KMS-11 (cell line): Measurements from ENCODE around the gene RUNX3.

Source experiments
- H2AFZ ChIP-seq: fragments of 200-600 bp; sonication (generic); 2 replicates; pipeline ENCODE4 v1.6.1; 2016; ENCODE audit warnings: antibody characterized with exemption, mixed run types, low read depth
- H3K27ac ChIP-seq: fragments of 200-600 bp; sonication (generic); 2 replicates; pipeline ENCODE4 v1.6.1; 2016; ENCODE audit warnings: mild to moderate bottlenecking, mixed run types
- H3K27me3 ChIP-seq: fragments of 200-600 bp; sonication (generic); 2 replicates; pipeline ENCODE4 v1.6.1; 2017; ENCODE audit warnings: mild to moderate bottlenecking, low read depth, mixed run types, moderate library complexity; ENCODE audit not compliant: insufficient read depth
- H3K36me3 ChIP-seq: fragments of 200-600 bp; sonication (generic); 2 replicates; pipeline ENCODE4 v1.6.1; 2017; ENCODE audit warnings: mild to moderate bottlenecking, mixed run types; ENCODE audit not compliant: insufficient read depth
- H3K4me1 ChIP-seq: fragments of 200-600 bp; sonication (generic); 2 replicates; pipeline ENCODE4 v1.6.1; 2016; ENCODE audit warnings: mild to moderate bottlenecking, low read depth, mixed run types; ENCODE audit not compliant: poor library complexity, severe bottlenecking
- H3K4me2 ChIP-seq: fragments of 200-600 bp; sonication (generic); 2 replicates; pipeline ENCODE4 v1.7.0; 2016; ENCODE audit warnings: mild to moderate bottlenecking, mixed run types
- H3K4me3 ChIP-seq: fragments of 200-600 bp; sonication (generic); IDR thresholded peaks from 2 replicates; pipeline ENCODE4 v1.6.1; 2017; ENCODE audit warnings: low read depth, low read length, mixed read lengths; ENCODE audit not compliant: insufficient read depth
- H3K79me2 ChIP-seq: fragments of 200-600 bp; sonication (generic); 2 replicates; pipeline ENCODE4 v1.6.1; 2016; ENCODE audit warnings: low read depth, mixed run types; ENCODE audit not compliant: insufficient read depth
- H3K9ac ChIP-seq: fragments of 200-600 bp; sonication (generic); 2 replicates; pipeline ENCODE4 v1.6.1; 2016; ENCODE audit warnings: mild to moderate bottlenecking, mixed run types
- H4K20me1 ChIP-seq: fragments of 200-600 bp; sonication (generic); 2 replicates; pipeline ENCODE4 v1.6.1; 2016; ENCODE audit warnings: mild to moderate bottlenecking, mixed run types; ENCODE audit not compliant: insufficient read depth
- TF ChIP-seq, protein P1 (sequence below): fragments of 200-600 bp; sonication (generic); conservative IDR thresholded peaks from 2 replicates; pipeline ENCODE4 v1.6.1; 2017; ENCODE audit warnings: low read depth, mild to moderate bottlenecking, antibody characterized with exemption, low read length, moderate library complexity, mixed read lengths

The RUNX3 gene

DNA sequence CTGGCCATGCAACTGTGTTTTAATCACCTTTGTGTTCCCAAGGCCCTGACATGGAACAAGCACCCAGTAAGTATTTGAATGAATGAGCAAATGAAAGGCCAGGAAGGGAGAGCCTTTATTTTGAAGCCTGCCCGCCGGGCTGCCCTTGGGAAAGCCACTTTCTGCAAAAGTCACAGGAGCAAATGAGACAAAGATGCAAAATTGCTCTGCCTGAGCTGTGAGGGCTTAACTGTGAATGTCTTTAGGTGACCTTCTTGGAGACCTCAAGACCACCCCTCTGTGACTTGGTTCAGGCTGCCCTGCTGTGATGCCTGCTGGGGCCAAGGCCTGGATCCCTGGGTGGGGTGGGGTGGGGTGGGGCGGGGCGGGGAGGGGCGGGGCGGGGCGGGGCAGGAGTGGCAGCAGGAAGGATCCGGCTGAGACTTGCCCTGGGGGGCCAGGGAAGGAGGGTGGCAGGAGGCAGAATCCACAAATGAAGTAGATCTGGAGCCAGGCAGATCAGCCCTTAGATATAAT lies 54.0 kb downstream of the RUNX3 start:
- TF ChIP-seq, protein P1, sequence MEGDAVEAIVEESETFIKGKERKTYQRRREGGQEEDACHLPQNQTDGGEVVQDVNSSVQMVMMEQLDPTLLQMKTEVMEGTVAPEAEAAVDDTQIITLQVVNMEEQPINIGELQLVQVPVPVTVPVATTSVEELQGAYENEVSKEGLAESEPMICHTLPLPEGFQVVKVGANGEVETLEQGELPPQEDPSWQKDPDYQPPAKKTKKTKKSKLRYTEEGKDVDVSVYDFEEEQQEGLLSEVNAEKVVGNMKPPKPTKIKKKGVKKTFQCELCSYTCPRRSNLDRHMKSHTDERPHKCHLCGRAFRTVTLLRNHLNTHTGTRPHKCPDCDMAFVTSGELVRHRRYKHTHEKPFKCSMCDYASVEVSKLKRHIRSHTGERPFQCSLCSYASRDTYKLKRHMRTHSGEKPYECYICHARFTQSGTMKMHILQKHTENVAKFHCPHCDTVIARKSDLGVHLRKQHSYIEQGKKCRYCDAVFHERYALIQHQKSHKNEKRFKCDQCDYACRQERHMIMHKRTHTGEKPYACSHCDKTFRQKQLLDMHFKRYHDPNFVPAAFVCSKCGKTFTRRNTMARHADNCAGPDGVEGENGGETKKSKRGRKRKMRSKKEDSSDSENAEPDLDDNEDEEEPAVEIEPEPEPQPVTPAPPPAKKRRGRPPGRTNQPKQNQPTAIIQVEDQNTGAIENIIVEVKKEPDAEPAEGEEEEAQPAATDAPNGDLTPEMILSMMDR: no peak
- Histone ChIP-seq H2AFZ (no peak overlapping the region), H3K36me3 (no peaks in the 10 kb centered on the region)

DNA sequence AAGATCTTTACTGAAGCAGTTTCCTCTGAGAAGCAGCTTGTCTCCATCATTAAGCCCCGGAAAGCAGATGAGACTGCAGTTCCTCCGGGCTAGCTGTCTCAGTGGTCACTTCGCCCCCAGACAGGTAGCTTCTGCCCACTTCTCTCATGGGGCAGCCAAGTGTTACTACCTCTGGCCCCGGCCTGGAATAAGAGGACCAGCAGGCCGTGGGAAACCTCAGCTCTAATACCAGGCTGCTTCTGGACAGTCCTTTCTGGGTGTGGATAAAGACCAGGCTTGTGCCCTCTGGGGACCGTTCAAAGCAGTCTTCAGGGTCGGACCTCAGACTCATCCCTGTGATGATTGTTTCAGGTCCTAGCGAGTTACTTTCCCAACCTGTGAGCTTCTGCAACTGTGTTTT lies 54.8 kb downstream of the RUNX3 start:
- H2AFZ ChIP-seq: no peak overlapping the region
- H3K27me3 ChIP-seq: no peaks in the 10 kb centered on the region
- no peaks in the 10 kb centered on the region for H3K36me3 ChIP-seq
- no peak overlapping the region for H3K27ac ChIP-seq
- TF ChIP-seq, protein P1: no peak
- H4K20me1 ChIP-seq: no peaks in the 10 kb centered on the region
- no peak overlapping the region for H3K4me2 ChIP-seq
- peaks cover 4% of the 10 kb centered on the region for H3K4me1 ChIP-seq
- no peak overlapping the region for H3K4me3 ChIP-seq
- H3K79me2 ChIP-seq: no peaks in the 10 kb centered on the region
- no peak overlapping the region for H3K9ac ChIP-seq

More for the DNA sequence above, 54.0 kb downstream of the RUNX3 start:
- no peak overlapping the region for H3K4me3 ChIP-seq
- no peak overlapping the region for H3K4me2 ChIP-seq
- H3K4me1 ChIP-seq: peaks cover 4% of the 10 kb centered on the region
- no peak overlapping the region for H3K27ac ChIP-seq
- no peaks in the 10 kb centered on the region for H3K79me2 ChIP-seq
- no peaks in the 10 kb centered on the region for H4K20me1 ChIP-seq
- H3K9ac ChIP-seq: no peak overlapping the region
- H3K27me3 ChIP-seq: no peaks in the 10 kb centered on the region

GRCh38 chr1:24874611-24875234 lies 55.4 kb downstream of the RUNX3 start:
- H3K4me2 ChIP-seq: no peak overlapping the region
- no peaks in the 10 kb centered on the region for H4K20me1 ChIP-seq
- H3K79me2 ChIP-seq: no peaks in the 10 kb centered on the region
- H3K4me3 ChIP-seq: no peak overlapping the region
- peaks cover 4% of the 10 kb centered on the region for H3K4me1 ChIP-seq
- no peaks in the 10 kb centered on the region for H3K36me3 ChIP-seq
- H2AFZ ChIP-seq: no peak overlapping the region
- TF ChIP-seq, protein P1: no peak
- H3K9ac ChIP-seq: no peak overlapping the region
- H3K27me3 ChIP-seq: no peaks in the 10 kb centered on the region
- no peak overlapping the region for H3K27ac ChIP-seq

- Histone ChIP-seq H3K4me1 (peaks cover 4% of the 10 kb centered on the region), H4K20me1 (no peaks in the 10 kb centered on the region), H3K27me3 (no peaks in the 10 kb centered on the region), H3K79me2 (no peaks in the 10 kb centered on the region), H2AFZ (no peak overlapping the region), H3K27ac (no peak overlapping the region), H3K9ac (no peak overlapping the region), H3K4me3 (no peak overlapping the region), H3K36me3 (no peaks in the 10 kb centered on the region), H3K4me2 (no peak overlapping the region)
- TF ChIP-seq, protein P1: no peak
These were observed 56.0 kb downstream of the RUNX3 start for GRCh38 chr1:24874056-24874455.
